ENCODE measurements around the gene BHLHA15.

Gene BHLHA15

DNA sequence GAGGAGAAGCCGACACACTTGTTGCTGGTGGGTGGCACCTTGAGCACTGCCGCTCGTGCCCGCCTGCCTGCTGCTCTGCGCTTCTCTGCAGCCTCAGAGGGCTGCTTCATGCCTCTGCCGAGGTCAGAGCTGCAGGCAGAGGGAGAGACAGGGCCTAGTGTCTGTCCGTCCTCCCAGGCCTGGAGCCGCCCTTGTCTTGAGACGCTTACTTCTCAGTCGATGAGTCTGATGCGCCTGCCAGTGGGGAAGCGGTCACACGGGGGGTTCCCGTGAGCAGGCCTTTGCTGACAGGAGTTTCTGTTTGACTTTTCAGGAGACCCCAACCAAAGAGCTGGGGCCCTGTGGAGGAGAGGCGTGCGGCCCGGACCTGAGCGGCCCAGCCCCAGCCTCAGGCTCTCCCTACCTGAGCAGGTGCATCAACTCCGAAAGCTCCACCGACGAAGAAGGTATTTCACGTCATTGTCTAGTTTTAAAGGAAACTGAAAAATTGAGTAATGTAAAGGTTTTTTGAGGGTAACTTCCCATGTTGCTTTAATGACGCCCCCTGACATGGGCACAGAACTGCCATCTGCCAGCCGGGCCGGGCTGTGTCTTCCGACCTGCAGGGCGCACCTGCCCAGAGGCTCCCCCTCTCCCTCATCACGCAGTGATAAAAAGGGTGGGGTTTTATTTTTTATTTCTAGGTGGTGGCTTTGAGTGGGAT, 7.8 kb upstream of the BHLHA15 start:
- TF ChIP-seq, protein P1, sequence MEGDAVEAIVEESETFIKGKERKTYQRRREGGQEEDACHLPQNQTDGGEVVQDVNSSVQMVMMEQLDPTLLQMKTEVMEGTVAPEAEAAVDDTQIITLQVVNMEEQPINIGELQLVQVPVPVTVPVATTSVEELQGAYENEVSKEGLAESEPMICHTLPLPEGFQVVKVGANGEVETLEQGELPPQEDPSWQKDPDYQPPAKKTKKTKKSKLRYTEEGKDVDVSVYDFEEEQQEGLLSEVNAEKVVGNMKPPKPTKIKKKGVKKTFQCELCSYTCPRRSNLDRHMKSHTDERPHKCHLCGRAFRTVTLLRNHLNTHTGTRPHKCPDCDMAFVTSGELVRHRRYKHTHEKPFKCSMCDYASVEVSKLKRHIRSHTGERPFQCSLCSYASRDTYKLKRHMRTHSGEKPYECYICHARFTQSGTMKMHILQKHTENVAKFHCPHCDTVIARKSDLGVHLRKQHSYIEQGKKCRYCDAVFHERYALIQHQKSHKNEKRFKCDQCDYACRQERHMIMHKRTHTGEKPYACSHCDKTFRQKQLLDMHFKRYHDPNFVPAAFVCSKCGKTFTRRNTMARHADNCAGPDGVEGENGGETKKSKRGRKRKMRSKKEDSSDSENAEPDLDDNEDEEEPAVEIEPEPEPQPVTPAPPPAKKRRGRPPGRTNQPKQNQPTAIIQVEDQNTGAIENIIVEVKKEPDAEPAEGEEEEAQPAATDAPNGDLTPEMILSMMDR (IDR thresholded peaks at IDR 0.05; ENCODE audit: low read length, missing control alignments), result no peak
- no peak for DNase-seq (ENCODE audit: low read depth)
- no peak overlapping the region for H3K4me3 ChIP-seq (replicated peaks; ENCODE audit: low read depth, low read length)

GRCh38 chr7:98203964-98204605, 7.2 kb upstream of the BHLHA15 start:
- TF ChIP-seq, protein P1 (IDR thresholded peaks at IDR 0.05; ENCODE audit: low read length, missing control alignments), result no peak
- H3K4me3 ChIP-seq (replicated peaks; ENCODE audit: low read depth, low read length), result no peak overlapping the region
- no peak for DNase-seq (ENCODE audit: low read depth)

DNA sequence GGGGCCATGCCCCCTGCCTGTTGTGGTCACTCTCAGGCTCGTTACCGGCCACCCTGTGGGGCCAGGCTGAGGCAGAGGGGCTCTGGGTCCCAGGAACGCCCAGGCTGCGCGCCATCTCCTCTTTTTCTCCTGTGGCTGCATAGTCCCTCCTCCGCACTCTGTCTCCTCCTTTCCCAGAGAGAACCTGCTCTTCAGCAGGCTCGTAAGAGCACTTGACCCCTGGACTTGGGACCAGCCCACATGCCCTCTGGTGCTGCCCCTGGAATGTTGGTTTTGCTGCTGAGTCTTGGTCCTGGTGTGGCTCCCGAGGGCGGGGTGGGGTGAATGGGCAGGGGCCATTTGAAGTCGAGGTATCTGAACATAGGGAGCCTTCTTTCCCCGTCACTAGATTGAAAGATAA, 6.6 kb upstream of the BHLHA15 start:
- TF ChIP-seq, protein P1 (IDR thresholded peaks at IDR 0.05; ENCODE audit: low read length, missing control alignments), result no peak
- DNase-seq (ENCODE audit: low read depth), result no peak
- no peak overlapping the region for H3K4me3 ChIP-seq (replicated peaks; ENCODE audit: low read depth, low read length)

DNA sequence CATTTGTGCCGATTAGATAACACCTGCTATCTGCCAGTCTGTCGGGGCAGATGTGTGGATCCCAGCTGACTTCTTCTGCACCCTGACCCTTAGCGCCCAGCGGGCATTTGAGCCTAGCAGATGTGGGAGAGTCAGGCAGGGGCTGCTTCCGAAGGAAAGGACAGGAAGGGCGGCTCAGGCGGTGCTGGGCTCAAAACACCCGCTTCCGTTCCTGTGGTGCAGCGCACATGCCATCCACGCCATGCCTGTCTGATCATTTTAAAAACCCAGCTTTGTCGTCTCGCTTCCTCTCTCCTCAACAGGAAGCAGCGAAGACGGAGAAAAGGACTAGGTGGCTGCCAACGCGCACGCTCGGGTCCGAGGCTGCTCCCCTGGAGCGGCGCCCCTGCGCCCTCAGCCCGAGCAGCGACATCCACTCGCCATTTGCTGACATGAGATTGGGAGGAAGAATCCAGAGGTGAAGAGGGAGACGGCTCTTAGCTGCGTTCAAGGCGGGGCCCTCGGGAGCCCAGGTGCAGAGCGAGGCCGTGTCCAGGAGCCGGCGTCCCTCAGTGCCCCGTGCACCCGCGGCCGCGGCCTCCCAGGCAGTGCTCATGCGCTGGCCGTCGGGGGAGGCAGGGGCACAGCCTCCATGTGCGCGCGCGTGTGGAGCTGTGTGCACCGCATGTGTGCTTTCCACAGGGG, 5.9 kb upstream of the BHLHA15 start:
- TF ChIP-seq, protein P1 (IDR thresholded peaks at IDR 0.05; ENCODE audit: low read length, missing control alignments), result no peak
- no peak for DNase-seq (ENCODE audit: low read depth)
- no peak overlapping the region for H3K4me3 ChIP-seq (replicated peaks; ENCODE audit: low read depth, low read length)

DNA sequence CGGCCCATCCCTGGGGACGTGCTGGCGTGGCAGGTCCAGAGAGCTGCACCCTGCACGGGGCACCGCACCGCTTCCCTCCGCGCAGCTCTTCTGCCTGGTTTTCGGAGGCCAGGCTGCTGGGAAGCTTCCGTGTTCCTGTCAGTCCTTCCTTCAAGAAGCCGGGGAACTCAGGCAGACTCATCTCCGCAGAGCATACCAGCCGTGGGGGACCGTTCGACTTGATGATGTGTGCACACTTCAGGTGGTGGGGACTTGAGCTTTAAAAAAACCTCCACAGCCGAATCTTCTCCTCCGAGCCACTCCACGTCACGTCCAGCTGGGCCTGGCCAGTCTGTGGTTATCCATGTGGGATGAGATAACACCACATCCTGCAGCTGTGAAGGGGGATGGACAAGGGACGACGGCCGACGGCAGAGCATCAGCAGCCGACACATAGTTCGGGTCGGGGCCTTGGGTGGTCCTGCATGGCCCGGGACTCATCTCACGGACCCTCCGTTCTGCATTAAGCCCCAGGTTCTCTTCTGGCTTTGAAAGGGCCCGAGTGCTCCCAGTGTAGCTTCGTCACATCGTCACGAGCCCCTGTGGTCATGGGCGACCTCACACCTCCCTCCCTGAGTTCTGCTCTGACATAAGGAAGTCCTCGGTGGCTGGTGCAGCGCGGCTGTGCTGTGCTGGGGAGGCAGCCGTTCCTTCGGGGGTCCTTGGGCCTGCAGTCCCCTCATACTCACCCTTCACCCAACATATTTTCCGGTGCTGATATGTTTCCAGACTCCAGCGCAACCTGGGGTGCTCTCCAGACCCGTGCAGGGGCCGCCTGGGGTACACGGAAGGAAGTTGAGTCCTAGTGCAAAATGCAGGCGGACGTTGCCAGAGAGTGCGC, 4.5 kb upstream of the BHLHA15 start:
- DNase-seq (ENCODE audit: low read depth), result no peak
- TF ChIP-seq, protein P1 (IDR thresholded peaks at IDR 0.05; ENCODE audit: low read length, missing control alignments), result no peak
- no peak overlapping the region for H3K4me3 ChIP-seq (replicated peaks; ENCODE audit: low read depth, low read length)

DNA sequence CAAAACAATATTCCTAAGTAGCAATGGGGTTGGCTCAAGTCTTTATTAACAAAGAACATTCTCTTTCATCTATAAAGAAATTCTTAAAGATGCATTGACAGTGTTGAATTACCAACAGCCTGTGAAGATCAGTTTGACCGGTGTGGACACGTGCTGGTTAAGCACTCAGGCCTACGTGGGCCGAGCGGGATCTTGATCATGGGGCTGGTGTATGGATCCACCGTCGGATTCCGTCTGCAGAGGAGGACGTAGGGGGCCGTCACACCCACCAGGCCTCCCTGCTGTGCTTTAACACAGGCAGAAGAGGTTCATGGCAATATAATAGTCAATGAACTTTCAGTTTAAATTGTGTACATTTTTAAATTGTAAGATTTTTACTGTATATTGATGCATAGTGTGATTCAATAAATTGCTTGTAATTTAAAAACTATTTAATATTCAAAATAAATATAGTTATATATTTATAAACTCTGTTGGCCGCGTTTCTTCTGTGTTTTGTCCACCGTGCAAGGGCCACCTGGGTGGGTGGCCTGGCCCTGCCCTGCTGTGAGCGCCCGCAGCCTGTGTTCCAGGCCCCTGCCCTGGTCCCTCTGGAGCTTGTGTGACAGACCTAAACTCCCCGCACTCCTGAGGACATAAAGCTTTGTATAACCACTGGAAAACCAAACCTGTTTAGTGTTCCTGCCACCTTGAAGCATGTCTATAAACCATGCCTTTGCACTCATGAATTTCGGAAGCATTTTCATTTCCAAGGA, 1.9 kb upstream of the BHLHA15 start:
- TF ChIP-seq, protein P1 (IDR thresholded peaks at IDR 0.05; ENCODE audit: low read length, missing control alignments), result no peak
- DNase-seq (ENCODE audit: low read depth), result no peak
- H3K4me3 ChIP-seq (replicated peaks; ENCODE audit: low read depth, low read length), result no peak overlapping the region
